Esophagus squamous epithelium (tissue), 4 donors: ENCODE results near the gene CFAP99.

Source experiments
- POLR2A ChIP-seq, 4 donors: fragments of 450-650 bp; IDR thresholded peaks; one replicate each; pipeline ENCODE4 v1.6.1; 2017; ENCODE audit warnings: antibody characterized with exemption in 4 of 4, mild to moderate bottlenecking in 4 of 4, moderate library complexity in 3 of 4
- TF ChIP-seq, protein P1 (sequence below), 6 experiments: fragments of 450-650 bp in 4 of 6; fragments of 200-600 bp in 2 of 6; sonication (generic) in 2 of 6; IDR thresholded peaks; one replicate each; pipeline ENCODE4 v1.5.1; 2016 to 2019; ENCODE audit warnings: antibody characterized with exemption in 6 of 6, mild to moderate bottlenecking in 4 of 6, moderate library complexity in 4 of 6

DNA sequence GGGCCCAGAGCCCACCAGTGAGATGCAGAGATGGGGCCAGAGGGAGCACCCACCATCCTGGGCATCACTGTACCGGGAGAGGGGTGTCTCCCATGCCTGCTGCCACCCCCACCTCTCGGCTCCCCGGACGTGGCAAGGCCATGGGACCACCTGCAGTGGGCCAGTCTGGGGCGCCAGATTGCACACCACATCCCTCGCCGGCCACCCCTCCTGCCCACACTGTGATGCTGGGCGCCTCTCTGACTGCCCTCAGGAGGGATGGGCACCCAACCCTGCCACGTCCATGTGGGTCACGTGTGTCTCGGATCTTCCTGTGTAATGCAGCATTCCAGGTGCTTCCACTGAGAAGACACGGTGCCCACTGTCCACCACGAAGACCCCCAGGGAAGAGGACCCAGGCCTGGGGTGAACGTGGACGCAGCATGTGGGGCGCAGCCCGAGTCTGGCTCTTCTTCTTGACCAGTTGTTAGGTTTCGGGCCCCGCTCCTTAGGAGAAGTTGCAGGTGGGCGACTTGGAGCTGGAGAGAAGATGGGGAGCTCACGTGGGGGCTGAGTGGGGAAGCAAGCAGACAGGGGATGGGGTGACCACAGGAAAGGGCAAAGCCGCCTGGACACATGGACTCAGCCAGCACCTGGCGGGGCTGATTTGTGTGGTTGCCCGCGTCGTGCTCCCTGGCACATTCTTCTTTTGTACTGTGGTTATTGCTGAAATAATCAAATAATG is 48.0 kb upstream of the CFAP99 start:
- TF ChIP-seq, protein P1, sequence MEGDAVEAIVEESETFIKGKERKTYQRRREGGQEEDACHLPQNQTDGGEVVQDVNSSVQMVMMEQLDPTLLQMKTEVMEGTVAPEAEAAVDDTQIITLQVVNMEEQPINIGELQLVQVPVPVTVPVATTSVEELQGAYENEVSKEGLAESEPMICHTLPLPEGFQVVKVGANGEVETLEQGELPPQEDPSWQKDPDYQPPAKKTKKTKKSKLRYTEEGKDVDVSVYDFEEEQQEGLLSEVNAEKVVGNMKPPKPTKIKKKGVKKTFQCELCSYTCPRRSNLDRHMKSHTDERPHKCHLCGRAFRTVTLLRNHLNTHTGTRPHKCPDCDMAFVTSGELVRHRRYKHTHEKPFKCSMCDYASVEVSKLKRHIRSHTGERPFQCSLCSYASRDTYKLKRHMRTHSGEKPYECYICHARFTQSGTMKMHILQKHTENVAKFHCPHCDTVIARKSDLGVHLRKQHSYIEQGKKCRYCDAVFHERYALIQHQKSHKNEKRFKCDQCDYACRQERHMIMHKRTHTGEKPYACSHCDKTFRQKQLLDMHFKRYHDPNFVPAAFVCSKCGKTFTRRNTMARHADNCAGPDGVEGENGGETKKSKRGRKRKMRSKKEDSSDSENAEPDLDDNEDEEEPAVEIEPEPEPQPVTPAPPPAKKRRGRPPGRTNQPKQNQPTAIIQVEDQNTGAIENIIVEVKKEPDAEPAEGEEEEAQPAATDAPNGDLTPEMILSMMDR (IDR thresholded peaks at IDR 0.05) = no peak
- TF ChIP-seq POLR2A (IDR thresholded peaks at IDR 0.05) = no peak
